ENCODE data around the gene RPRM. TPM values are rescaled to one million over a fixed set of nuclear protein-coding genes. Genes with fewer than 3 reads are reported as not detected.

RPRM gene
- total RNA-seq: not detected in 2 replicates

GRCh38 chr2:153478289-153479261 lies at the start of gene RPRM:
RPRM (minus strand) TSS chr2:153478762; CDS start chr2:153478565, 197 bp downstream.

